Esophagus squamous epithelium (tissue), 5 donors: ENCODE results near the gene ITPRIP. TPM values are rescaled to one million over a fixed set of nuclear protein-coding genes. Genes with fewer than 3 reads are reported as not detected.

ENCODE experiments used
- DNase-seq: peaks from one replicate; lab custom pipeline; 2025; lab: John Stamatoyannopoulos, UW
- H3K27ac ChIP-seq, 4 donors: fragments of 200-600 bp; sonication (generic); one replicate each; pipeline ENCODE4 v1.5.1; 2016 to 2019; ENCODE audit warnings: mild to moderate bottlenecking in 1 of 4
- H3K27me3 ChIP-seq, 4 donors: fragments of 200-600 bp; sonication (generic); 1 replicate in 3 of 4; 2 replicates in 1 of 4; pipeline versions ENCODE4 v1.5.1 to v1.6.0; 2017 to 2021; ENCODE audit warnings: antibody characterized with exemption in 1 of 4
- H3K36me3 ChIP-seq, 3 donors: fragments of 200-600 bp; sonication (generic); one replicate each; pipeline ENCODE4 v1.5.1; 2016 to 2019
- H3K4me1 ChIP-seq, 3 donors: fragments of 200-600 bp; sonication (generic); one replicate each; pipeline ENCODE4 v1.5.1; 2017 to 2019
- H3K4me3 ChIP-seq, 4 donors: fragments of 200-600 bp; sonication (generic); 1 replicate in 3 of 4; 2 replicates in 1 of 4; pipeline ENCODE4 v1.5.1; 2016 to 2019; ENCODE audit warnings: mild to moderate bottlenecking in 2 of 4, moderate library complexity in 1 of 4
- H3K9me3 ChIP-seq, 3 donors: fragments of 200-600 bp; sonication (generic); one replicate each; pipeline ENCODE4 v1.5.1; 2016 to 2019
- POLR2A ChIP-seq, 4 donors: fragments of 450-650 bp; IDR thresholded peaks; one replicate each; pipeline ENCODE4 v1.6.1; 2017; ENCODE audit warnings: antibody characterized with exemption in 4 of 4, mild to moderate bottlenecking in 4 of 4, moderate library complexity in 3 of 4
- WGBS, 2 donors: methylation state at CpG; one replicate each; pipeline ENCODE4 v1.1.5; 2018; 5-methylcytosine and 5-hydroxymethylcytosine counted together
- intact Hi-C: fragments of 100-400 bp; cut with DNase I; formaldehyde crosslinking; loops from one replicate; pipeline ENCODE4 v1.15.0; 2022
- total RNA-seq, 4 donors: library from RNA; depleted of rRNA; stranded (reverse); fragments of >200 nt; gene quantifications; one replicate each; pipeline ENCODE4 v1.1.0, GENCODE V29; 2016
- TF ChIP-seq, protein P1 (sequence below), 6 experiments: fragments of 450-650 bp in 4 of 6; fragments of 200-600 bp in 2 of 6; sonication (generic) in 2 of 6; IDR thresholded peaks; one replicate each; pipeline ENCODE4 v1.5.1; 2016 to 2019; ENCODE audit warnings: antibody characterized with exemption in 6 of 6, mild to moderate bottlenecking in 4 of 6, moderate library complexity in 4 of 6
- donor health status: DM: yes; HTN: yes; CAD: no.

The ITPRIP gene
- total RNA-seq, 4 donors from 2014 or later, result 37.6 to 61.6 (median 38.4) TPM

DNA sequence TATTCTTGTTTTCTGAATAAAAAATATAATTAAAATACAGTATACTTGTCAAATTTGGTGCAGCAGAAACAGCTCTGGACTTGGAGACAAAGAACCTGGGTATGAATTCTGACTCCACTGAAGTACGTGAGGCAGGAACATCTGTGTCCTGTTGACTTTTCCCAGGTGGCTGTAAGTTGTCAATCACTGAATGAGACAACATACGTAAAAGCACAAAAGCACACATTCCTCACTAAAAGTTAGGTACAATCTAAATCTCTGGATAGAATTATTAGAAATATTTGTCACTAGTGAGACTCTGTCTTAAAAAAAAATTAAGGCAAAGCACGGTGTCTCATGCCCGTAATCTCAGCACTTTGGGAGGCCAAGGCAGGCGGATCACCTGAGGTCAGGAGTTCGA is 33.5 kb upstream of the ITPRIP start:
- WGBS, 2 donors, result 78% methylated on average over 6 of the region's 6 CpGs
- Histone ChIP-seq H3K4me1 (peaks cover 0 to 5% (median 0%) of the 10 kb centered on the region in 3 donors), H3K27ac (no peak overlapping the region), H3K9me3 (peaks cover 0 to 16% (median 0%) of the 10 kb centered on the region in 3 donors), H3K4me3 (no peak overlapping the region), H3K27me3 (peaks cover 0 to 59% (median 0%) of the 10 kb centered on the region in 4 donors), H3K36me3 (no peaks in the 10 kb centered on the region)
- intact Hi-C loops, result no loop called here
- no peak for DNase-seq
- no peak for TF ChIP-seq POLR2A (IDR thresholded peaks at IDR 0.05)
- TF ChIP-seq, protein P1, sequence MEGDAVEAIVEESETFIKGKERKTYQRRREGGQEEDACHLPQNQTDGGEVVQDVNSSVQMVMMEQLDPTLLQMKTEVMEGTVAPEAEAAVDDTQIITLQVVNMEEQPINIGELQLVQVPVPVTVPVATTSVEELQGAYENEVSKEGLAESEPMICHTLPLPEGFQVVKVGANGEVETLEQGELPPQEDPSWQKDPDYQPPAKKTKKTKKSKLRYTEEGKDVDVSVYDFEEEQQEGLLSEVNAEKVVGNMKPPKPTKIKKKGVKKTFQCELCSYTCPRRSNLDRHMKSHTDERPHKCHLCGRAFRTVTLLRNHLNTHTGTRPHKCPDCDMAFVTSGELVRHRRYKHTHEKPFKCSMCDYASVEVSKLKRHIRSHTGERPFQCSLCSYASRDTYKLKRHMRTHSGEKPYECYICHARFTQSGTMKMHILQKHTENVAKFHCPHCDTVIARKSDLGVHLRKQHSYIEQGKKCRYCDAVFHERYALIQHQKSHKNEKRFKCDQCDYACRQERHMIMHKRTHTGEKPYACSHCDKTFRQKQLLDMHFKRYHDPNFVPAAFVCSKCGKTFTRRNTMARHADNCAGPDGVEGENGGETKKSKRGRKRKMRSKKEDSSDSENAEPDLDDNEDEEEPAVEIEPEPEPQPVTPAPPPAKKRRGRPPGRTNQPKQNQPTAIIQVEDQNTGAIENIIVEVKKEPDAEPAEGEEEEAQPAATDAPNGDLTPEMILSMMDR (IDR thresholded peaks at IDR 0.05), result no peak

DNA sequence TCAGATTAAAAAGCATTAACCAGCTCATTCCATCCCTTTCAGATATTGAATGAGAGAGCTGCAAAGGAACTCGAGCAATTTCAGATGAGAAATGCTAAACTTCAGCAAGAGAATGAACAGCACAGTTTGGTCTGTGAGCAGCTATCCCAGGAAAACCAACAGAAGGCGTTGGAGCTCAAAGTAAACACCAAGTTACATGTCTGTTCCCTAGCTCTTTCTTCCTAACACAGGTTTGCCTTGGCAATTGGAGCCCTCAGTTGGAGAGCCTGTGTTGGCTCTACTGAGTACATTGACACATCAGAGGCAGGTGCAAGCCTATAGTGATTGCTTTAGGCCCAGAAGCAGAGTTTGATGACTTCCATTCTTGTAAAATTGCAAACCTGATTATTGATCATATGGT is 30.1 kb upstream of the ITPRIP start:
- WGBS, 2 donors, result 50 to 58% methylated on average over 2 of the region's 2 CpGs

DNA sequence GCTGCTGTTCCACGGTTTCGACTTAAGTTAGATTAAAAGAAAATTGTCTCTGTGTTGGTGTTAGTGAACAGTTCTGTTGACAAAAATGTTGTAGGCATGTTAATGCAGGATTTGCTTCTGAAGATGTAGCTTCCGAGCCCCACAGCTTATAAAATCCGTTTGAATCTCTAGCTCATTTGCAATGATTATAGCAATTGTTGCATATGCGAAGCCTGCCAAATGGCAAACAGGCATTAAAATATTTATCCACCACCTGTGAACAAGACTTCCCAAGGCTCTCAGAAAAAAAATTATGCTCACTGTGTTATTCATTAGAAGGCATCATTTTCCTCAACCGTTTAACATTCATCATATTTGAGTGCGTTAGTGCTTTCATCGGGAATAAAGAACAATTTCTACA is 29.6 kb upstream of the ITPRIP start:
- no peak for TF ChIP-seq POLR2A (IDR thresholded peaks at IDR 0.05)
- TF ChIP-seq, protein P1 (IDR thresholded peaks at IDR 0.05), result no peak
- Histone ChIP-seq H3K36me3 (no peaks in the 10 kb centered on the region), H3K27me3 (peaks cover 0 to 65% (median 0%) of the 10 kb centered on the region in 4 donors), H3K9me3 (peaks cover 0 to 16% (median 0%) of the 10 kb centered on the region in 3 donors), H3K4me1 (no peaks in the 10 kb centered on the region), H3K4me3 (no peak overlapping the region), H3K27ac (no peak overlapping the region)
- intact Hi-C loops, result no loop called here
- no peak for DNase-seq
- WGBS, 2 donors, result 60 to 61% methylated on average over 8 of the region's 8 CpGs

More for the DNA sequence above, 30.1 kb upstream of the ITPRIP start:
- Histone ChIP-seq H3K4me3 (no peak overlapping the region), H3K27ac (no peak overlapping the region), H3K27me3 (peaks cover 0 to 68% (median 0%) of the 10 kb centered on the region in 4 donors), H3K4me1 (no peaks in the 10 kb centered on the region), H3K9me3 (peaks cover 0 to 16% (median 0%) of the 10 kb centered on the region in 3 donors), H3K36me3 (no peaks in the 10 kb centered on the region)
- no peak for DNase-seq
- TF ChIP-seq, protein P1 (IDR thresholded peaks at IDR 0.05), result no peak
- no peak for TF ChIP-seq POLR2A (IDR thresholded peaks at IDR 0.05)
- intact Hi-C loops, result no loop called here

DNA sequence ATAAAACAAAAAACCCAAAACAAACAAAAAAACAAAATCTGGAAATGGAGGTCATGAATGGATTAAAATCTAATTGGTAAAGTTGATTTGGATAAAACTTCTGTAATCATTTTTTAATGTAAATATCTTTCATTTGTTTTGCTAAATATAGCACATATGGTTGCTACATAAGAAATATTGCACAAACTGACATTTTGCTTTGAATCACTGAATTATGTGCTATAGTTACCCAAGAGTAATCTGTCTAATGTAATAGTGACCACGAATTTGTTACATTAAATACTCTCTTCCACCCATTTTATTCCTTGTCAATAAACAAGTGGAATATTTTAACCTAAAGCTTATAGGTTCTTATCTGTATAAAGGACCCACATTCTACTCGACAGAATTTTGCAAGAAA is 21.5 kb upstream of the ITPRIP start:
- TF ChIP-seq POLR2A (IDR thresholded peaks at IDR 0.05), result no peak
- Histone ChIP-seq H3K4me3 (no peak overlapping the region), H3K9me3 (no peaks in the 10 kb centered on the region), H3K36me3 (no peaks in the 10 kb centered on the region), H3K27ac (no peak overlapping the region), H3K4me1 (no peaks in the 10 kb centered on the region), H3K27me3 (peaks cover 0 to 14% (median 0%) of the 10 kb centered on the region in 4 donors)
- intact Hi-C loops, result no loop called here
- WGBS, 2 donors, result 23 to 51% methylated on average over 1 to 2 of the region's 2 CpGs
- no peak for DNase-seq

DNA sequence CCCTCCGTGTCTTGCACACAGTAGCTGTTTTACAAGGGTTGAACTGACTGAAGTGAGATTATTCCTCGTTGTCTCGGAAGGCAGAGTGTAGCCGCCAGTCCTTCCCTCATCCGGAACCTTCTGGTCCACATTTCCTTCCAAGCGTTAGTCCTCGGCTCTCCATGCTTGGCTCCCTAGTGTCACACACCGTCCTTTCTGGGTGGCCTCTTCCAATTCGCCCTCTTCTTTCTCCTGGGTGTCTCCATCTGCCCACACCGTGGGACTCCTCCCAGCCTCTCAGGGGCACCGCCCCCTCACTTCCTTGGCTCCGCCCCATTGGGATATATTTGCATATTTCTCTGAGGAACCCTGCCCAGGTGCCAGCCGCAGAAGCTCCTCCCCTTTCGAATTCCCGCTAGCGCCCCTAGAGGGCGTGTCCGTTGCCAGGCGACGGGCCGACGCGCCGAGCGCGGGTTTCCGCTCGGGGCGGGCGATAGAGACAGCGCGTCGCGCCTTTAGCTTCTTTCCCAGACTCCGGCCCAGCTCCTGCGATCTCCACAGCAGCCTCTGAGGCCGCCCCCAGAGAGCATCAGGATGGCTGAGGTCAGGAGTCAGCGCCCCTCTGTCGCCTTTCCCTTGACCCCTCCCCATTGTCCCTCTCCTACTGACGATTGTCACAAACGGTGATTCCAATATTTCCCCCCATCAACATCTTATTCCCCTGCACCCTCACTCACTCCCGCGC is 15.2 kb upstream of the ITPRIP start, which contains the start of gene CFAP58:
CFAP58 (plus strand) TSS at position 509 of the 724 bp plus-strand sequence; CDS start at position 574, 65 bp downstream.
- 3 to 4% methylated on average over 26 to 43 of the region's 43 CpGs for WGBS, 2 donors
- H3K36me3 ChIP-seq, result no peaks in the 10 kb centered on the region
- H3K9me3 ChIP-seq, result no peaks in the 10 kb centered on the region
- H3K27ac ChIP-seq, result peak within 1 kb of the TSS in 2 of 4 donors; percentile 48 to 61
- peak in 1 of 4 donors; percentile 57 for TF ChIP-seq POLR2A (IDR thresholded peaks at IDR 0.05)
- TF ChIP-seq, protein P1 (IDR thresholded peaks at IDR 0.05), result peak; percentile 40 to 85 (median 72)
- intact Hi-C loops, result loop anchor here (5.0 kb wide), 1 partner anchor 61 kb away; no protein-coding TSS in a partner anchor
- H3K4me3 ChIP-seq, result peak within 1 kb of the TSS; percentile 22 to 66 (median 44)
- peaks cover 13 to 52% (median 15%) of the 10 kb centered on the region in 3 donors for H3K4me1 ChIP-seq
- DNase-seq, result peak; percentile 58
- no peaks in the 10 kb centered on the region for H3K27me3 ChIP-seq
